Measurements from ENCODE around the gene VAX1.

Gene VAX1

DNA sequence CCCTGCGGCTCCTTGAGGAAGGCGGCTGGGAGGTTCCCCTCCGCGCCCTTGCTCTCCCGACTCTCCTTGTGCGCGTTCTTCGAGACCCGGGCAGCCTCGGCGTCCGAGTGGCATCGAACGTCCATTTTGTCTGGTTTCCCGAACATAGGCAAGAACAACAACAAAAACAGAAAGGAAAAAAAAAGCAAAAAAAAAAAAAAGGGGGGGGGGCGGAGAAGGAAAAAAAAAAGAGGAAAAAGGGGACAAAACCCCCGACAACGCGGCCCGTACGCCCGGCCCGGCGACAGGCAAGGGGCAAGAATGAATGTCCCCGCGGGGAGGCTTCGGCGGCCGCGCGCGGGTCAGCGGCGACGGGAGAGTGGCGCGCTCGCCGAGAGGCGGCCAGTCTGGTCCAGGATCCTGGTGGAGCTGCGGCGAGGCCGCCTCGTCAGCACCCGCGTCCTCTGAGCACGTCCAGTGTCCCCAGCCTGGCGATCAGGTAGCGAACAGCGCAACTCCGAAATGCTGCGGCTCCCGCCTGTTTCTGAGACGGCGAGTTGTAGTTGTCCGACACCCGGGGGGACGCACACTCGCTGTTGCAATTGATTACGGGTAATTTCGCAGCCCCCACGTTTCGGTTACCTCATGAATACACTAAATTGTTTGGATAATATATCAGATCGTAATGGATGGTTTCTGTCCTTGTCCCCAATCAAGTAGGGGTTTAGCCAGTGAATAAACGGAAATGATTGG is at the start of gene VAX1:
Gene VAX1, minus strand, starts transcription at position 360 of the 732 bp plus-strand sequence. Its CDS starts 214 bp downstream, at position 146.
- TF ChIP-seq, protein P1, sequence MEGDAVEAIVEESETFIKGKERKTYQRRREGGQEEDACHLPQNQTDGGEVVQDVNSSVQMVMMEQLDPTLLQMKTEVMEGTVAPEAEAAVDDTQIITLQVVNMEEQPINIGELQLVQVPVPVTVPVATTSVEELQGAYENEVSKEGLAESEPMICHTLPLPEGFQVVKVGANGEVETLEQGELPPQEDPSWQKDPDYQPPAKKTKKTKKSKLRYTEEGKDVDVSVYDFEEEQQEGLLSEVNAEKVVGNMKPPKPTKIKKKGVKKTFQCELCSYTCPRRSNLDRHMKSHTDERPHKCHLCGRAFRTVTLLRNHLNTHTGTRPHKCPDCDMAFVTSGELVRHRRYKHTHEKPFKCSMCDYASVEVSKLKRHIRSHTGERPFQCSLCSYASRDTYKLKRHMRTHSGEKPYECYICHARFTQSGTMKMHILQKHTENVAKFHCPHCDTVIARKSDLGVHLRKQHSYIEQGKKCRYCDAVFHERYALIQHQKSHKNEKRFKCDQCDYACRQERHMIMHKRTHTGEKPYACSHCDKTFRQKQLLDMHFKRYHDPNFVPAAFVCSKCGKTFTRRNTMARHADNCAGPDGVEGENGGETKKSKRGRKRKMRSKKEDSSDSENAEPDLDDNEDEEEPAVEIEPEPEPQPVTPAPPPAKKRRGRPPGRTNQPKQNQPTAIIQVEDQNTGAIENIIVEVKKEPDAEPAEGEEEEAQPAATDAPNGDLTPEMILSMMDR (IDR thresholded peaks at IDR 0.05) = no peak

DNA sequence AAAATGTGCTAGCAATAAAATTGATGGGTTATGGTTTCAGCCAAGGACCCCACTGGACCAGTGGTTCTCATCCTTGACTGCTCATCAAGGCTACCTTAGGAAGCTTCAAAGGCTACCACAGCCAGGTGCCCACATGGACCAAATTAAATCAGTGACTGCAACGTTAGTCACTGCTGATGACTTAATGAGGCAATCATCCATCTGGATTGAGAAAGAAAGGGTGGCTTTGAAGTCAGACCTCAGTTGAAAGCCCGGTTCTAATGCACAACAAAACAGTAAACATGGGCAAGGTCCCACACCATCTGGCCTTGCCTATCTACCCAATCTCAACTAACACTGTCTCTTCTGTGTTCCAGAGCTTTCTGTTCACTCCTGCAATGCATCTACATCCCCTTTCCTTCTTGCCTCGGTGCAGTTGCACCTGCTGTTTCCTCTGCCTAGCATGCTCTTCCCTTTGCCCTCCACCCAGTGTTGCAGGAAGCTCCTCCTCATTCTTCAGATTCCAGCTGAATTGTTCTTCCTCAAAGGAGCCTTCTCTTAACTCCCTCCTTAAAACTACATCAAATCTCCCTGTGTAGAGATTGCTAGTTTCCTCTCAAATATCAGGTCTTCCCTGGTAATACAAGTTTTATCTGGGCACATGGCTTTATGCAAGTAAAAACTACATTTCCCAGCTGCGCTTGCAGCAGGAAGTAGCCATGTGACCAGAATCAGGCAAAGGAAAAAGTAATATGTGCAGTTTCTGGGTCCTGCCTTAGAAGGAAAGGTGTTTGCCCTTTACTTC is 49.0 kb upstream of the VAX1 start:
- TF ChIP-seq, protein P1 (IDR thresholded peaks at IDR 0.05) = no peak

DNA sequence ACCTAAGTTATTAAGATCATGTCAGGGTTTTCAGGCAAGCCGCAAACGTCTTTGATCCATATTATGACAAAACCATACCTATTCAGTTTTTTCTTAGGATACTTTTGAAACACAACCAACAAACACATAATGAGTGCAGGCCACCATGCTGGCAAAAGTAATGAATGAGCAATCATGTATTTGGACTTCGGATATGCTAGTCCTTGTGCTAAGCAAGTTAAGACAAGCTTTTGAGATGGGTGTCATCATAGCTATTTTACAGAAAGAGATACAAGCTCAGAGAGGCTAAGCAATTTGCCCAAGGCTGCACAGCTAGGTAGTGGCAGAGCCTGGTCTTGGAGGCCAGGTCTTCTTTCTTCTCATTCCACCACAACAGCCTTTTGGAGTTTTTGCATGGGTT is 46.8 kb upstream of the VAX1 start:
- TF ChIP-seq, protein P1 (IDR thresholded peaks at IDR 0.05) = no peak

DNA sequence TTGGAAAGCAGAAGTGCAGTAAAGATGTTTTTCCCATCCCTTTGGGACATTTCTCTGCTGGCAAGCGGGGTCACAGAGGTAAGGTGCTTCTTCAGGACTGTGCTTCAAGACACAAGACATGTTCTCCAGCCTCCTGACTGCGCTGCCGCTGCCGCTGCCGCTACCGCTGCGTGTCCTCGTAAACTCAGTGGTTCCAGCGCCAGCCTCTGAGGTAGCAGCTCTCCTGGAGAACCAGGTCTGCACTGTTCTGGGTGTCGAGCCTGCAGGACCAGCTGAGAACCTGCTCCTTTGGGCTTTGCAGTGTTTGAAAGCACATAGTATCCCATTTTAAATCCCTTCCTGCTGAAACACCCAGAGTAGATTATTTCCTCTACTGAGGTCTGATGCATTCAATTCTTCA is 46.2 kb upstream of the VAX1 start:
- TF ChIP-seq, protein P1 (IDR thresholded peaks at IDR 0.05) = no peak

GRCh38 chr10:117178190-117178589 is 40.1 kb upstream of the VAX1 start:
- TF ChIP-seq, protein P1 (IDR thresholded peaks at IDR 0.05) = no peak

- TF ChIP-seq, protein P1 (IDR thresholded peaks at IDR 0.05) = peak; percentile 82
Measured at GRCh38 chr10:117175901-117176534, 37.9 kb upstream of the VAX1 start.

DNA sequence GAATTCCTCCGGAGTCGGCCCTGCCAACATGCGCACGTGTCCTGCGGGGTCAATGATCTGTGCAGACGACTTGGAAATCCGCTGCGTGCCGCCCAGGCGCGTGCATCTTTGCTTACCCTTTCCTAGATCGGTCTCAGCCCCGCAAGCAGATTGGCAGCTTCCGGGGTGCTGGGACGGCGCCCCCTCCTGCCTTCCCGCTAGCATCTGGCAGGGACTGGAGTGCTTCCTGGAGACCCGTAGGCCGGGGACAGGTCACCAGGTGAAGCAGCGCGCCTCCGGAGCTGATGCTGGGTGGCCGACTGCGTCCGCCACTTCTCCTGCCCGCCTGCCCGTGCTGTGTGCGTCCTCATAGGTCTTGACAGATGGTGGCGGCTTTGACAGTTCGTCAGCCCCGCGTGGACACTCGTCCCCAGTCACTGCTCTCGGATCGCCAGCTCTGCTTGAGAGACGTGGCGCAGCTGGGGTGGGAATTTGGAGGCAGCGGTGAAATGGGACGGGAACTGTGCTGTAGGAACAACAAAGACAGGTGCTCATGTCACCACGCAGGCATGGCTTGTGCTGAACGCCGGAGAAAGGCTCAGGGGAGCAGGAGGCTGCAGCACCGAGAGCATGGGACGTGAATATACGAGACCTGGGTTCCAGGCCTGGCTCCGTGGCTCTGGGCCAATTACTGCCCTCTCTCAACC is 37.3 kb upstream of the VAX1 start:
- TF ChIP-seq, protein P1 (IDR thresholded peaks at IDR 0.05) = 0 out of 2 replicates have a peak, but pooled peaks have one; percentile 6

Measured in LNCAP (cell line).